Endothelial cell of umbilical vein (primary cell): ENCODE measurements around the gene SNX2. TPM values are rescaled to one million over a fixed set of nuclear protein-coding genes. Genes with fewer than 3 reads are reported as not detected.

ENCODE experiments used
- BruUV-seq: library from RNA; stranded (reverse); fragments of 400-500 nt; replicated peaks from 2 replicates; lab custom pipeline; 2021; lab: Mats Ljungman, UMichigan
- CTCF ChIA-PET: fragments of 300-600, 350-600 bp; sonication (Branson Sonifier 250); formaldehyde crosslinking; loops from one replicate; lab custom pipeline; 2021; ENCODE audit warnings: antibody characterized with exemption, inconsistent platforms; lab: Charles Lee
- POLR2A ChIA-PET: fragments of 300-600, 350-600 bp; sonication (Branson Sonifier 250); formaldehyde crosslinking; loops from one replicate; lab custom pipeline; 2021; ENCODE audit warnings: antibody characterized with exemption, inconsistent platforms; lab: Charles Lee
- DNase-seq: peaks from one replicate; pipeline ENCODE4 v3.0.0-alpha.2; 2011; ENCODE audit warnings: low read depth, low spot score
- FAIRE-seq: peaks from 2 replicates; lab custom pipeline; 2011; peaks lifted over from hg19 to GRCh38; lab: Jason Lieb, UNC
- H2AFZ ChIP-seq: 2 replicates; pipeline ENCODE4 v1.6.0; 2012; ENCODE audit warnings: low read depth, low read length, control low read depth, inconsistent platforms
- H3K27ac ChIP-seq: 2 replicates; pipeline ENCODE4 v1.5.1; 2011; ENCODE audit warnings: low read depth, mild to moderate bottlenecking, control low read depth, low read length, moderate library complexity; ENCODE audit not compliant: insufficient read depth
- H3K27me3 ChIP-seq, 2 experiments: 2 replicates each; pipeline versions ENCODE4 v1.6.0 to v1.6.1; 2011; ENCODE audit warnings: low read length in 2 of 2, mixed read lengths in 1 of 2; ENCODE audit not compliant: control insufficient read depth in 2 of 2, insufficient read depth in 2 of 2
- H3K36me3 ChIP-seq, 2 experiments: 2 replicates in 1 of 2; 3 replicates in 1 of 2; pipeline ENCODE4 v1.5.1; 2011; ENCODE audit warnings: low read length in 2 of 2, mild to moderate bottlenecking in 1 of 2, moderate library complexity in 1 of 2; ENCODE audit not compliant: control insufficient read depth in 2 of 2, insufficient read depth in 2 of 2; ENCODE audit errors: extremely low read depth in 1 of 2
- H3K4me1 ChIP-seq: 3 replicates; pipeline ENCODE4 v1.5.1; 2011; ENCODE audit warnings: mild to moderate bottlenecking, low read length; ENCODE audit not compliant: control insufficient read depth, insufficient read depth; ENCODE audit errors: extremely low read depth
- H3K4me2 ChIP-seq: 2 replicates; pipeline ENCODE4 v1.6.1; 2011; ENCODE audit warnings: low read length, control low read depth, mixed read lengths; ENCODE audit not compliant: insufficient read depth
- H3K4me3 ChIP-seq, 3 experiments: fragments of 200-600 bp in 1 of 3; sonication (generic), shearing (Covaris generic) in 1 of 3; replicated peaks in 1 of 3; 2 replicates each; pipeline ENCODE4 v1.5.1; 2011 to 2016; ENCODE audit warnings: control low read depth in 3 of 3, low read length in 3 of 3, mild to moderate bottlenecking in 2 of 3, inconsistent platforms in 1 of 3, low read depth in 1 of 3, moderate library complexity in 1 of 3; ENCODE audit not compliant: insufficient read depth in 1 of 3
- H3K79me2 ChIP-seq: 2 replicates; pipeline ENCODE4 v1.6.0; 2012; ENCODE audit warnings: low read length, inconsistent platforms; ENCODE audit not compliant: control insufficient read depth, insufficient read depth
- H3K9ac ChIP-seq: replicated peaks from 2 replicates; pipeline ENCODE3; 2011; ENCODE audit warnings: low read length, control low read depth; ENCODE audit not compliant: insufficient read depth; ENCODE audit errors: extremely low read depth
- H3K9me1 ChIP-seq: replicated peaks from 3 replicates; pipeline ENCODE4 v1.6.0; 2011; ENCODE audit warnings: mild to moderate bottlenecking, low read length; ENCODE audit not compliant: control insufficient read depth, insufficient read depth; ENCODE audit errors: extremely low read depth
- H3K9me3 ChIP-seq: replicated peaks from 2 replicates; pipeline ENCODE4 v1.5.1; 2012; ENCODE audit warnings: low read length, inconsistent platforms; ENCODE audit not compliant: control insufficient read depth, insufficient read depth
- H4K20me1 ChIP-seq: replicated peaks from 2 replicates; pipeline ENCODE3; 2011; ENCODE audit warnings: mild to moderate bottlenecking, low read length; ENCODE audit not compliant: control insufficient read depth, insufficient read depth; ENCODE audit errors: extremely low read depth
- CTCF ChIP-seq, 2 donors: IDR thresholded peaks; 1 replicate in 1 of 2; 2 replicates in 1 of 2; pipeline ENCODE4 v1.5.1; 2011; ENCODE audit warnings: low read length in 2 of 2, mild to moderate bottlenecking in 2 of 2, moderate library complexity in 2 of 2, control low read depth in 1 of 2, inconsistent platforms in 1 of 2, low read depth in 1 of 2; ENCODE audit not compliant: insufficient read depth in 1 of 2; ENCODE audit errors: extremely low read depth in 1 of 2
- EZH2 ChIP-seq: IDR thresholded peaks from 2 replicates; pipeline ENCODE4 v1.6.1; 2012; ENCODE audit warnings: borderline replicate concordance, low read depth, mild to moderate bottlenecking, moderate library complexity, low read length, inconsistent platforms; ENCODE audit not compliant: severe bottlenecking
- FOS ChIP-seq: IDR thresholded peaks from 2 replicates; pipeline ENCODE4 v1.6.1; 2011; ENCODE audit warnings: mild to moderate bottlenecking, low read length, moderate library complexity, borderline replicate concordance; ENCODE audit not compliant: insufficient read depth
- GATA2 ChIP-seq: IDR thresholded peaks from 2 replicates; pipeline ENCODE4 v1.7.0; 2011; ENCODE audit warnings: low read depth, mild to moderate bottlenecking, moderate library complexity, mixed read lengths, low read length; ENCODE audit not compliant: insufficient read length, insufficient read depth
- JUN ChIP-seq: IDR thresholded peaks from 2 replicates; pipeline ENCODE4 v1.6.1; 2011; ENCODE audit warnings: borderline replicate concordance, low read depth; ENCODE audit not compliant: insufficient read length, insufficient read depth
- MYC ChIP-seq: IDR thresholded peaks from one replicate; pipeline ENCODE4 v1.6.1; 2011; ENCODE audit warnings: mild to moderate bottlenecking, low read depth, low read length
- POLR2A ChIP-seq: IDR thresholded peaks from 2 replicates; pipeline ENCODE4 v1.6.1; 2012; ENCODE audit warnings: low read depth, mild to moderate bottlenecking, control low read depth, low read length
- POLR2AphosphoS5 ChIP-seq: IDR thresholded peaks from 2 replicates; pipeline ENCODE4 v1.6.1; 2012; ENCODE audit warnings: low read depth, mild to moderate bottlenecking, control low read depth, low read length, moderate library complexity; ENCODE audit not compliant: insufficient read depth
- dilution Hi-C: fragments of 300-500 bp; cut with MboI; formaldehyde crosslinking; loops from one replicate; pipeline ENCODE4 v1.15.0; 2019; ENCODE audit warnings: low sequenced_read_pairs; ENCODE audit not compliant: extremely low pct_ligation_motif_present
- intact Hi-C: fragments of 100-400 bp; cut with micrococcal nuclease; formaldehyde crosslinking; loops from one replicate; pipeline ENCODE4 v1.10.0; 2022
- polyA plus RNA-seq, 4 experiments: library from polyadenylated mRNA; depleted of rRNA in 3 of 4; stranded (reverse) in 3 of 4; unstranded in 1 of 4; fragments of >200 nt; gene quantifications; 2 replicates each; pipeline versions ENCODE4 v1.2.1 to v1.2.3, GENCODE V29; 2011 to 2012; ENCODE audit warnings: missing spikeins in 1 of 4
- total RNA-seq: library from RNA; stranded (reverse); gene quantifications from 2 replicates; pipeline ENCODE4 v1.2.3, GENCODE V29; 2021
- TF ChIP-seq, protein P1 (sequence below): IDR thresholded peaks from 2 replicates; pipeline ENCODE4 v1.6.1; 2011; ENCODE audit not compliant: insufficient read depth, insufficient read length

Gene SNX2
- total and polyA plus RNA-seq, 2 donors (not counting 3 experiments of a cell fraction or from before 2014, with no cell fraction given), result 14.4 to 51.2 TPM

DNA sequence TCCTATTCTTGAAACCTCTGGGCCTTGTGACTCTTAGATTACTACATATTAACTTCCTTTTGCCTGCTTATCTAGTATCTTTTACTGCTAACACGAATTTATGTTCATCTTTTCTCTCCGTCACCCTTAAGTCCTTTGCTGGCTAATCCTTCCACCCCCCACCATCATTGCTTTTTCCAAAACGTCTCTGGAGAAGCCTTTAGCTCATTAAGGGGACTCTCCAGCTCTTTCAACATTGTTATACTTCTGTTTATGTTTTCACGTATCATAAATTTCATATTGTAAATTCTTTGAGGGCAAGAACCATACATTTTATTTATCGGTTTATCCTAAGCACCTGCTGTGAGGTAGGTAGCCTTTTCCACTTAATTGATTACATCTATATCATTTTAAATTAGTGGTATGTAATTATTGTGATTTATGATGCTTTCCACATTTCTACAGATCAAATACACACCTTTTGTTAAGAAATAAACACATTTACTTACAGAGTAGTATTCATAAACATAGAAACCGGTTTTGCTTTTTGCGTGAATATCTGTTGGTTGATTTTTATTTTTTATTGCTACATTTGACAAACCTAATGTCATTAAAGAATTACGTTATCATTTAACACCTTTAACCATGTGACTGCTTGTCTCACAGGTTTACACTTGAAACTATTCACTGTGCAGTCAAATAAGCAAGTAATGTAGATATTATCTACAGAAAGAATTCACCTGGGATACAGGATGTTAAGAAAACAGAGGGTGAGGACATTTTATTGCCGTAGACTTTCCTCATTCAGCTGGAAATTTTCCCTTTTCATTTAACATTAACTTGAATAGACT lies 15.4 kb upstream of the SNX2 start:
- H3K36me3 ChIP-seq, result no peaks in the 10 kb centered on the region
- BruUV-seq, result no TSS peak
- H3K79me2 ChIP-seq, result no peaks in the 10 kb centered on the region
- H4K20me1 ChIP-seq, result no peaks in the 10 kb centered on the region
- H3K9ac ChIP-seq, result no peak overlapping the region
- TF ChIP-seq, protein P1, sequence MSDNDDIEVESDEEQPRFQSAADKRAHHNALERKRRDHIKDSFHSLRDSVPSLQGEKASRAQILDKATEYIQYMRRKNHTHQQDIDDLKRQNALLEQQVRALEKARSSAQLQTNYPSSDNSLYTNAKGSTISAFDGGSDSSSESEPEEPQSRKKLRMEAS, result no peak
- TF ChIP-seq JUN (no peak), POLR2AphosphoS5 (no peak), GATA2 (no peak), CTCF (IDR thresholded peaks at IDR 0.05; ENCODE audit: extremely low read depth in 1 of 2, insufficient read depth in 1 of 2, low read depth in 1 of 2, low read length in 2 of 2) (no peak), EZH2 (no peak), MYC (no peak), FOS (no peak), POLR2A (no peak)
- POLR2A ChIA-PET, result no interaction called here
- intact Hi-C loops (no loop called here), dilution Hi-C loops (no loop called here)
- no peak overlapping the region for H2AFZ ChIP-seq
- no peak overlapping the region for H3K4me3 ChIP-seq
- no peaks in the 10 kb centered on the region for H3K27me3 ChIP-seq
- peaks cover 13% of the 10 kb centered on the region for H3K4me1 ChIP-seq
- FAIRE-seq (no peak), DNase-seq (no peak)
- CTCF ChIA-PET, result interaction anchor here (1.3 kb wide), 1 partner anchor 55 kb away, joined by 4 read pairs; no protein-coding TSS in a partner anchor
- no peak overlapping the region for H3K27ac ChIP-seq
- no peaks in the 10 kb centered on the region for H3K9me3 ChIP-seq
- H3K4me2 ChIP-seq, result no peak overlapping the region
- H3K9me1 ChIP-seq, result no peaks in the 10 kb centered on the region
